Colonic mucosa (tissue), 4 donors: Measurements from ENCODE around the gene TMEM108. TPM values are rescaled to one million over a fixed set of nuclear protein-coding genes. Genes with fewer than 3 reads are reported as not detected.

Experiments used
- DNase-seq: peaks from one replicate; pipeline ENCODE4 v3.0.0-alpha.2; 2020
- H3K27ac ChIP-seq: fragments of 200-600 bp; one replicate; pipeline ENCODE4 v1.8.0; 2021
- H3K27me3 ChIP-seq: fragments of 200-600 bp; one replicate; pipeline ENCODE4 v1.8.0; 2021
- H3K36me3 ChIP-seq: fragments of 200-600 bp; one replicate; pipeline ENCODE4 v1.8.0; 2021
- H3K4me1 ChIP-seq: fragments of 200-600 bp; one replicate; pipeline ENCODE4 v1.8.0; 2021; ENCODE audit warnings: mild to moderate bottlenecking
- H3K4me3 ChIP-seq: fragments of 200-600 bp; one replicate; pipeline ENCODE4 v1.8.0; 2021
- H3K9ac ChIP-seq, 2 donors: one replicate each; pipeline ENCODE4 v1.7.0; 2013; ENCODE audit warnings: control low read depth in 2 of 2, low read depth in 2 of 2, low read length in 2 of 2
- H3K9me3 ChIP-seq: fragments of 200-600 bp; one replicate; pipeline ENCODE4 v1.8.0; 2021
- CTCF ChIP-seq: fragments of 200-600 bp; IDR thresholded peaks from one replicate; pipeline ENCODE4 v1.8.0; 2022; ENCODE audit warnings: antibody characterized with exemption, mild to moderate bottlenecking
- intact Hi-C: fragments of 100-400 bp; cut with DNase I; formaldehyde crosslinking; loops from one replicate; pipeline ENCODE4 v1.14.1; 2022
- total RNA-seq, 2 donors: library from RNA; stranded (reverse); fragmentation: NEBNext Ultra II Directional in 1 of 2; extraction: Animal tissue kit (Norgen Biotek cat#: 25700) in 1 of 2; gene quantifications; one replicate each; pipeline ENCODE4 v1.2.1, GENCODE V29; 2021
- donor health status: healthy.
- donor health status: DM: no; HTN: no; CAD: no.
- donor health status: DM: no; HTN: no; CAD: no.

TMEM108 gene
- total RNA-seq, 2 donors from 2014 or later, result 0.20 to 0.82 TPM

GRCh38 chr3:133408366-133408765, 370.2 kb downstream of the TMEM108 start:
- Histone ChIP-seq H3K9ac (no peak overlapping the region), H3K36me3 (no peaks in the 10 kb centered on the region), H3K4me3 (no peak overlapping the region), H3K9me3 (no peaks in the 10 kb centered on the region), H3K27me3 (no peaks in the 10 kb centered on the region), H3K4me1 (no peaks in the 10 kb centered on the region), H3K27ac (no peak overlapping the region)
- TF ChIP-seq CTCF, result no peak
- intact Hi-C loops, result no loop called here
- no peak for DNase-seq

- Histone ChIP-seq H3K27me3 (no peaks in the 10 kb centered on the region), H3K4me3 (no peak overlapping the region), H3K27ac (no peak overlapping the region), H3K4me1 (no peaks in the 10 kb centered on the region), H3K9me3 (no peaks in the 10 kb centered on the region), H3K9ac (no peak overlapping the region), H3K36me3 (no peaks in the 10 kb centered on the region)
- TF ChIP-seq CTCF, result no peak
- DNase-seq, result no peak
- intact Hi-C loops, result no loop called here
Measured at GRCh38 chr3:133408961-133409360, 370.8 kb downstream of the TMEM108 start.

GRCh38 chr3:133410191-133410892, 372.2 kb downstream of the TMEM108 start:
- no peaks in the 10 kb centered on the region for H3K27me3 ChIP-seq
- H3K36me3 ChIP-seq, result no peaks in the 10 kb centered on the region
- no peak overlapping the region for H3K27ac ChIP-seq
- H3K4me1 ChIP-seq, result no peaks in the 10 kb centered on the region
- intact Hi-C loops, result no loop called here
- no peak for TF ChIP-seq CTCF
- H3K9ac ChIP-seq, result no peak overlapping the region
- no peak overlapping the region for H3K4me3 ChIP-seq
- no peaks in the 10 kb centered on the region for H3K9me3 ChIP-seq
- DNase-seq, result no peak

- TF ChIP-seq CTCF, result no peak
- intact Hi-C loops, result no loop called here
- Histone ChIP-seq H3K27me3 (no peaks in the 10 kb centered on the region), H3K9me3 (no peaks in the 10 kb centered on the region), H3K36me3 (no peaks in the 10 kb centered on the region), H3K9ac (no peak overlapping the region), H3K27ac (no peak overlapping the region), H3K4me1 (no peaks in the 10 kb centered on the region), H3K4me3 (no peak overlapping the region)
- no peak for DNase-seq
Measured at GRCh38 chr3:133412183-133413132, 374.3 kb downstream of the TMEM108 start.

- no peak for TF ChIP-seq CTCF
- Histone ChIP-seq H3K4me1 (no peaks in the 10 kb centered on the region), H3K27me3 (no peaks in the 10 kb centered on the region), H3K9ac (no peak overlapping the region), H3K4me3 (no peak overlapping the region), H3K9me3 (no peaks in the 10 kb centered on the region), H3K36me3 (no peaks in the 10 kb centered on the region), H3K27ac (no peak overlapping the region)
- intact Hi-C loops, result no loop called here
- DNase-seq, result no peak
Measured at GRCh38 chr3:133413161-133414020, 375.2 kb downstream of the TMEM108 start.
